ELF-1 (cell line): ENCODE measurements around the gene MFAP3L.
"Not testable (repeated sequence)": the region's sequence is repeated elsewhere in the genome, so short reads cannot be mapped to it uniquely, and the experiment has no call there.

Experiments
- DNase-seq: peaks from one replicate; pipeline ENCODE4 v3.0.0-alpha.2; 2016; ENCODE audit warnings: low read depth, low spot score

MFAP3L gene

GRCh38 chr4:170026253-170027021 lies at the start of gene MFAP3L:
TSS of gene MFAP3L (minus strand) at chr4:170026395. CDS start at chr4:170005877, 20,518 bp downstream.
- DNase-seq: peak; percentile 86

- no peak for DNase-seq
Measured at GRCh38 chr4:170071196-170071595, 45.0 kb upstream of the MFAP3L start.

- DNase-seq: no peak
Measured at GRCh38 chr4:170068438-170069128, 42.4 kb upstream of the MFAP3L start.

GRCh38 chr4:170059421-170059820 lies 33.2 kb upstream of the MFAP3L start:
- DNase-seq: no peak

GRCh38 chr4:170058826-170059225 lies 32.6 kb upstream of the MFAP3L start:
- DNase-seq: no peak

GRCh38 chr4:170057866-170058265 lies 31.7 kb upstream of the MFAP3L start:
- no peak for DNase-seq

- DNase-seq: no peak
Measured at GRCh38 chr4:170052919-170053318, 26.7 kb upstream of the MFAP3L start.

- DNase-seq: no peak
Measured at GRCh38 chr4:170051402-170051801, 25.2 kb upstream of the MFAP3L start.

- DNase-seq: peak; percentile 26
Measured at GRCh38 chr4:170049766-170050165, 23.6 kb upstream of the MFAP3L start.

- DNase-seq: no peak
Measured at GRCh38 chr4:170047771-170048354, 21.7 kb upstream of the MFAP3L start.

GRCh38 chr4:170046156-170046555 lies 20.0 kb upstream of the MFAP3L start:
- DNase-seq: not testable (repeated sequence)

- no peak for DNase-seq
Measured at GRCh38 chr4:170040031-170040680, 14.0 kb upstream of the MFAP3L start.

GRCh38 chr4:170038769-170039168 lies 12.6 kb upstream of the MFAP3L start:
- no peak for DNase-seq

GRCh38 chr4:170038232-170038631 lies 12.0 kb upstream of the MFAP3L start:
- DNase-seq: no peak

GRCh38 chr4:170037481-170037880 lies 11.3 kb upstream of the MFAP3L start:
- DNase-seq: no peak

GRCh38 chr4:170035845-170036244 lies 9.7 kb upstream of the MFAP3L start:
- DNase-seq: no peak

- no peak for DNase-seq
Measured at GRCh38 chr4:170035231-170035630, 9.0 kb upstream of the MFAP3L start.

GRCh38 chr4:170033999-170034398 lies 7.8 kb upstream of the MFAP3L start:
- DNase-seq: no peak

- no peak for DNase-seq
Measured at GRCh38 chr4:170030121-170030520, 3.9 kb upstream of the MFAP3L start.

- DNase-seq: peak; percentile 96
Measured at GRCh38 chr4:170027181-170027829, 1.1 kb upstream of the MFAP3L start.

- peak; percentile 47 for DNase-seq
Measured at GRCh38 chr4:170025523-170026252, 507 bp downstream of the MFAP3L start.
